ENCODE measurements around the gene WDR46.

Gene WDR46

DNA sequence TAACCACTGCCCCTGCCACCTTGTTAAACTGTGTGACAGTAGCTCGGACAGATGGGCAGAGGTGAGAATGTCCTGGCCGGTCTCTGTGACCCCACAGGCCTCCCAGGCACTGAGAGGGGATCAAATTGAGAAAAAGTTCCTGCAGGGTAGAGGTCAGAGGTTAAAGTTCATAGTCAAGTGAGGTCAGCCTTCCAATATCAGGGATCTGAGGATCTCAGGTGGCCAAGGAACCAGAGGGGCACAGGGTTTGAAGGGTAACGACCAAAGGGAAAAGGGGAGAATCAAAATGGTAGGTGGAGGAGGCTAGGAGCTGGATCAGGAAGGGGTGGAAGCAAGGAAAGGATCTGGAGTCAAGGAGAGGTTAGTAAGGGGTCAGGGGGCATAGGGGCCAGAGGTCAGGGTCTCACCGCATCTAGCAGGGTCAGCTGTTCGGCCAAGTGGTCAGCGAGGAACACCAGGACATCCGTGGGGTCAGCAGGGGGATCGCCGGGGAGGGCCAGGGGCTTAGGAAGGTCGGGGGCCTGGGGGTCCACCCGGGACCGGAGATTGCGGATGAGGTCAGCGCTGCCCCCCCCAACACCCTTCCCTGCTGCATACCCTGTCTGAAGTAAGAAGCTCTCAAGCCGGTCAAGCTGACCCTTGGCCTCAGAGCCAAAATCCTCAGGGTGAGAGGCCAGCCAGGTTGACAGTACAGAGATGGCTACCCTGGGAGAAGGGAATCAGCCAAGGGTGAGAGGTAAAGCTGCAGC lies 6.8 kb upstream of the WDR46 start:
- no peak for TF ChIP-seq CTCF (IDR thresholded peaks at IDR 0.05; ENCODE audit: control insufficient read depth, insufficient read depth, low read depth, low read length, missing control alignments)
- no peak for DNase-seq (ENCODE audit: low read depth)
- H3K4me3 ChIP-seq (ENCODE audit: control insufficient read depth, low read depth, low read length): no peak overlapping the region

DNA sequence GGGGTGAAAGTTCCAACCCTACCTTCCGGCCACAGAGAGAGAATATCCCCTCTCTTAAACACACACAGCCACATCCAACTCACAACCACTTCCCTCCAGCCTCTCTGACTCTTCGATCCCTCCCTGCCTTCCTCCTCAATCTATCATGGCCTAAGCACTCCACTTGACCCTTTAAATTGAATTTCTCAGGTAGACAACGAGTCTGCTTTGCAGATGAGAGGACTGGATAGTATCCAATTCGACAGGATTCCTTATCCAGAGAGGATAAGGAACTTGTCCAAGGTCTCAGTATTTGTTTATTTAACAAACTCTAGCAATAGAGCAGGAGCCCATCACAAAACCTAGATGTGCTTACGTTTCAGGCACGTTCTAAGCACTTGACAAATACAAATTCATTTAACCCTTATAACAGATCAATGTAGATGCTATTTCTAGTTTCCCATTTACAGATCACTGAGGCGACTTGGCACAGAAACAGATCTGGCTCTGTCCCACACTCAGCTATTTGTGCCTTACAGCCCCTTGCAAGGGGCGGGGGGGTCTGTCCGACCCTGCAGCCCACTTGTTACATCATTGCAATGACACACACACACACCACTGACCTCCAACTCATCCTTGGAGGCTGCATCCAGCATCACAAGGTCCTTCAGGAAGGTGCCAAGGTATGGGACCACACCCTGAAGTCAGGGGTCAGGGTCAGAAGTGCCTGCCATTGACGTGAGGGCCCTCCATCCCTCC lies 5.2 kb upstream of the WDR46 start:
- no peak for TF ChIP-seq CTCF (IDR thresholded peaks at IDR 0.05; ENCODE audit: control insufficient read depth, insufficient read depth, low read depth, low read length, missing control alignments)
- no peak for DNase-seq (ENCODE audit: low read depth)
- H3K4me3 ChIP-seq (ENCODE audit: control insufficient read depth, low read depth, low read length): no peak overlapping the region

DNA sequence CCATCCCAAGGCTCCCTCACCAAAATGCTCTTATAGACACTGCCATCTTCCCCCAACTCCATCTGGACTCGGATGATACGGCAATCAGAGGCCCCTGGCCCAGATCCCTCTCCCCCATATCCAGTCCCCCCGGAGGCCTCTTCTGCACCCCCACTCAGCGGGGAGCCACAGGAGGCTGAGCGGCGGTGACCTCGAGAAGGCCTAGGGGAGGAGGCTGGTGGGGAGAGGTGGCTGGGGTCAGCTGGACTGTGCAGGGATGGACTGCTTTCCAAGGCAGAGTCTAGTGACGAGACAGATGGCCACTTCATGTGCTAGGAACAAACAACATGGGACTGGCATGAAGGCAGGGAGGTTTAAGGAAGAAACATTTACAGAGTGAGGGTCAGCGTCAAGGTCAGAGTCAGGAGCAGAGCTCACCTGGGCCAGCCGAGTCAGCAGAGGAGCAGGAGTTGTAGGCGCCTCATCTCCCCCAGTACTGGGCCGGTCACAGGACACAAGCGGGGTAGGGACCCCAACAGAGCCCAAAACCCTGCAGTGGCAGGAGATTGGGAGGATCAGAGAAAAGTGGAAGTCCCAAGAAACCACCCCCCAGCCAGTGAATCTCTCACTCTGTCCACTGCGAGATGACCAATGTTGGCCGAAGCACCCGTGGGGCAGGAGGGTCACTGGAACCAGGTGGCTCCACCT lies 4.1 kb upstream of the WDR46 start:
- no peak for DNase-seq (ENCODE audit: low read depth)
- H3K4me3 ChIP-seq (ENCODE audit: control insufficient read depth, low read depth, low read length): no peak overlapping the region
- no peak for TF ChIP-seq CTCF (IDR thresholded peaks at IDR 0.05; ENCODE audit: control insufficient read depth, insufficient read depth, low read depth, low read length, missing control alignments)

DNA sequence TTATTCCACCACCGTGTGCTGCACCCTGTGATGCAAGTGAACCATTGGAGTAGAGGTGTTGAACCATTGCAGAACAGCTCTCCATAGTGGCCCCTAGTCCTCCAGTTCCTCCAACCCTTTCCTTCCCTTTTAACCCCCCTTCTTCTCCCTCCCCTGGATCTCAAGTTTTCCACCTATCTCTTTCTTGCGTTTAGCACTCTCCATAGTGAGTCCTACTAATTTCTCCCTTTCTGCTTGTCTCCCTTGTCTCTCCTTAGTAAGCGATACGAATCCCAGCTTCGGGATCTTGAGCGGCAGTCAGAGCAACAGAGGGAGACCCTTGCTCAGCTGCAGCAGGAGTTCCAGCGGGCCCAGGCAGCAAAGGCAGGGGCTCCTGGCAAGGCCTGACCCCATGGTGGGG lies 1.4 kb upstream of the WDR46 start:
- no peak for DNase-seq (ENCODE audit: low read depth)
- H3K4me3 ChIP-seq (ENCODE audit: control insufficient read depth, low read depth, low read length): peak overlapping the region; percentile 79
- TF ChIP-seq CTCF (IDR thresholded peaks at IDR 0.05; ENCODE audit: control insufficient read depth, insufficient read depth, low read depth, low read length, missing control alignments): no peak

- H3K4me3 ChIP-seq (ENCODE audit: control insufficient read depth, low read depth, low read length): peak overlapping the region; percentile 79
- DNase-seq (ENCODE audit: low read depth): no peak
- TF ChIP-seq CTCF (IDR thresholded peaks at IDR 0.05; ENCODE audit: control insufficient read depth, insufficient read depth, low read depth, low read length, missing control alignments): no peak
These were observed 811 bp upstream of the WDR46 start for GRCh38 chr6:33289784-33290315.

DNA sequence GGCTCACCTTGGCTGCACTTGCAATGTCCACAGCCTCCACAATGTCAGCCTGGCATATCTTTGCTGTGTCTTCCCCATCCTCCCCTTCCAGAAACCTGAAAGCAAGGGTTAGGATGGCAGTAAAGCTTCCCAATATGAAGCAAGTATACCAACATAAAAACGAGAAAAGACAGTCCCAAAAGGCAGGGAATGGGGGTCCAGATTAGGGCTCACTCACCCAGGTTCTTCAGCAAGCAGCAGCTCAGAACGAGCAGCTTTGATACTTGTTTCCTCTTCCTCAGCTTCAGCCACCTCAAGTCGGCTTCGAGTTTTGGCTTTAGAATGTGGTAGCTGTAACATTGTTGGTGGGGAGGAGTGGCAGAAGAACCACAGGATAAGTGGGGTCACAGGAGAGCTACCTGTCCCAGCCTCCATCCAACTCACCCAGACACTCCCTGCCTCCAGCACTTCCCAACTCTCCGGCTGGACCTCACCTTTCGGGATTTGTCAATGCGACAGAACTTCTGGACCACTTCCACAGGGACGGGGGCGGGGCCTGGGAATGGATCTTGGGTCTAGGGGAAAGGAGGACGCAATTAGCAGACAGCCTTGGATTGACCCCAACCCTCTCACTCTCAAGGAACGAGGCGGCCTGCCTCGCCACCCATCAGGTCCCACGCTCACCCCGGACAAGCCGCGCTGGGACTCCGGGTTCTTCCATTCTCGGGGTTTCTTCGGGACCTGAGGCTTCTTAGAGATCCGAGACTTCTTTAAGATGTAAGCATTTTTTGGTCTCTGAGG lies 708 bp downstream of the WDR46 start:
- DNase-seq (ENCODE audit: low read depth): no peak
- H3K4me3 ChIP-seq (ENCODE audit: control insufficient read depth, low read depth, low read length): peak overlapping the region; percentile 79
- no peak for TF ChIP-seq CTCF (IDR thresholded peaks at IDR 0.05; ENCODE audit: control insufficient read depth, insufficient read depth, low read depth, low read length, missing control alignments)

Measured in AG09309 (cell line).